Epithelial cell of proximal tubule (primary cell): ENCODE results near the gene ACSL3. TPM values are rescaled to one million over a fixed set of nuclear protein-coding genes. Genes with fewer than 3 reads are reported as not detected.
"Not testable (repeated sequence)": the region's sequence is repeated elsewhere in the genome, so short reads cannot be mapped to it uniquely, and the experiment has no call there.

Experiments used
- DNase-seq: peaks from one replicate; pipeline ENCODE4 v3.0.0-alpha.2; 2011; ENCODE audit warnings: low read depth
- H3K4me3 ChIP-seq: 2 replicates; pipeline ENCODE4 v1.5.1; 2011; ENCODE audit warnings: low read depth, mild to moderate bottlenecking, low read length
- CTCF ChIP-seq: conservative IDR thresholded peaks from 2 replicates; pipeline ENCODE4 v1.5.1; 2012; ENCODE audit warnings: low read depth, mild to moderate bottlenecking, low read length
- total RNA-seq: library from RNA; depleted of rRNA; stranded (reverse); fragments of >200 nt; gene quantifications from 2 replicates; pipeline ENCODE4 v1.2.3, GENCODE V29; 2015

The ACSL3 gene
- total RNA-seq, 1 donor from 2014 or later: 66.8 TPM

DNA sequence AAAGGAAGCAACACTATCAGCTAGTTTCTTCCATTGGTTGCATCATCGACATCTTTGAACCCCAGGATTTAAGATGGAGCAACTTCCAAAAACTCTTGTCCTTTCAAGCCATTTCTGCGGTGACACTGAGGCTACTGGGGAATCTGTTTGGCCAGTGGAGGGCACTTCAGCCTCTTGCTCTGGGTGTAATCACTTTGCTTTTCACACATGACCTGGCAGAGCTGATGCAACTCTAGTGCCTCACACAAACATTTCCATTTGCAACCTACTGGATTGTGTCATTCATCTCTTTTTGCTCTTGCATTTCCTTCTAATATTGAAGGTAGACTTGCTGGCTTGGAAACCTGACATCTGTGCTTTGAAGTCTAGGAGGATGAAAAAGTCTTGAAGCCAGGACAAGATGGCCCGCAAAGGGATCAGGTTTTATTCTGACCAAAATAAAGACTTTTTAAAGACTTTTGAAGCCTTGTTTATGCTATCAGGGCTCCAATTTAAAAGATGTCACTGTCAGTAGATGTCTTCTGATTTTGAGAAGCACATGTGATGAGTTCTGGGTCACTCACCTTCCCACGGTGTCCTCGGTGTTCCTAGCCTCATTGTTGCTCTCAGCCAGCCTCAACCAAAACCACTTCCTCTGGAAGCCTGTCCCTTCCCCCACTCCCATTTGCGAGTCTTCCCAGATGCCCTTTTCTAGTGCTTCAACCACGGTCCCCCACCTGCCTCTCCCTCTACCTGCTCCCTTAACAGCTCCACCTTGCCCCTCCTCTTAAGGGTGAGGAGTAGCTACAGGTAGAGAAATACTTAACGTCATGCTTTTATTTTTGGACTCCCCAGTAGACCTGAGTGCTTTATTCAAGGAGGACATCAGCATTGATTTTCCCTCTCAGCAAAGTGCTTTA, 121.4 kb downstream of the ACSL3 start:
- TF ChIP-seq CTCF: peak; percentile 91
- peak; percentile 80 for DNase-seq
- no peak overlapping the region for H3K4me3 ChIP-seq

DNA sequence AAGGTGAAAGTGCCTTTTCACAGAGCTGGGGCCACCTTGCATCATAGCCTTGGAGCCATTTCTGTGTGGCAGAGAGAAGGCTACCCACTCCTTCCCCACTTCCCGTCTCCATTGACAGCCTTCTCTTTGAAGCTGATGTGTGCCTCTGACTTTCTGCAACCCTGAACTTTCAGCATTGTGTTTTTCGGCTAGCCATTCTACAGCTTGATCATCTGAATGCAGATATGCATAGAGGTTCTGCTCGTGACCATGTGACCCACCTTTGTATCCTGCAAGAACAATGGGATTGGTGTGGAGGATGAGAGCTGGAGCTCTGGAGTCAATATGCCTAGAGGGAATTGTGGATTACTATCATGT, 122.1 kb downstream of the ACSL3 start:
- no peak overlapping the region for H3K4me3 ChIP-seq
- no peak for DNase-seq
- no peak for TF ChIP-seq CTCF

GRCh38 chr2:222984908-222985307, 124.1 kb downstream of the ACSL3 start:
- no peak for TF ChIP-seq CTCF
- no peak for DNase-seq
- no peak overlapping the region for H3K4me3 ChIP-seq

DNA sequence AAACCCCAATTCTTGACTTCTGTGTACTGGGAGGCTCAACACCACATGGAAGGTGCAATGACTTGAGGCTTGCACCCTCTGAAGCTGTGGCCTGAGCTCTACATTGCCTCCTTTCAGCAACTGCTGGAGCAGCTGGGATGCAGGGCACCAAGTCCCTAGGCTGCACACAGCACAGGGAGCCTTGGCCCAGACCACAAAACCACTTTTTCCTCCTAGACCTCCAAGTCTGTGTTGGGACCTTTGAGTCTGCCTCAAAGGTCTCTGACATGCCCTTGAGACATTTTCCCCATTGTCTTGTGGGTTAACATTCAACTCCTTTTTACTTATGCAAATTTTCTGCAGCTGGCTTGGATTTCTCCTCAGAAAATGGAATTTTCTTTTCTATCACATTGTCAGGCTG, 128.6 kb downstream of the ACSL3 start:
- H3K4me3 ChIP-seq: no peak overlapping the region
- no peak for TF ChIP-seq CTCF
- DNase-seq: no peak

DNA sequence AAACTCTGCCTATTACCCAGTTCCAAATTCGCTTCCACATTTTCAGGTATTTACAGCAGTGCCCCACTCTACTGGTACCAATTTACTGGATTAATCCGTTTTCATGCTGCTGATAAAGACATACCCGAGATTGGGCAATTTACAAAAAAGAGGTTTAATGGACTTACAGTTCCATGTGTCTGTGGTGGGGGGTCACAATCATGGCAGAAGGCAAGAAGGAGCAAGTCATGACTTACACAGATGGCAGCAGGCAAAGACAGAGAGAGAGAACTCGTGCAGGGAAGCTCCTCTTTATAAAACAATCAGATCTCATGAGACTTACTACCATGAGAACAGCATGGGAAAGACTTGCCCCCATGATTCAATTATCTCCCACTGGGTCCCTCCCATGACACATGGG, 129.4 kb downstream of the ACSL3 start:
- not testable (repeated sequence) for DNase-seq, H3K4me3 ChIP-seq

DNA sequence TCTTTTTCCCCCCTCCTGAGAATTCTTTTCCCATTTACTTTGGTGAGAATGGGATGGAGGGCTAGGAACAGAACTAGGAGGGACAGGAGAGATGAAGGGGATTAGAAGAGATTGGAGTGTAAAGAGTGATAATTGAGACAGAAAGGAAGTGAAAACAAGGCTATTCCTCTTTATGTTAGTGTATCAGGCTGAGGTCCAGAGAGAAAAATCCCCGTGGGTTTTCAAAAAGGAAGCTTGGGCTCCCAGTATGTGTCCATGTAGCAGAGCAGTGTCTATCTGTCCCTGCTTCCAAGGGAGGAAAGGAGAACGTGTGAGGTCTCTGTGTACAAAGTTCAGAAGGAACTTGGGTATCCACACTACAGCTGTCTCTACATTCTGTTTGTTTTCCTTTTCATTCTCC, 131.3 kb downstream of the ACSL3 start:
- no peak for TF ChIP-seq CTCF
- no peak for DNase-seq

More for the DNA sequence above, 131.3 kb downstream of the ACSL3 start:
- no peak overlapping the region for H3K4me3 ChIP-seq

Other genes with a start within 250 kb of the ACSL3 start
- 18.3 and 34.8 TPM in 2 replicates for gene FARSB, start 204.9 kb upstream of the ACSL3 start, total RNA-seq
- not detected in 2 replicates for gene MOGAT1, start 189.4 kb upstream of the ACSL3 start, total RNA-seq
- gene KCNE4, start 191.2 kb downstream of the ACSL3 start, total RNA-seq: not detected in 2 replicates